IMR-90 (cell line): Measurements from ENCODE around the gene NUB1.

ENCODE experiments used
- CEBPB ChIP-seq: IDR thresholded peaks from 2 replicates; pipeline ENCODE4 v1.6.1; 2012; ENCODE audit warnings: low read depth, low read length, improper control_type of control experiment
- CHD1 ChIP-seq: IDR thresholded peaks from 2 replicates; pipeline ENCODE4 v1.6.1; 2012; ENCODE audit warnings: low read depth, low read length, improper control_type of control experiment
- RAD21 ChIP-seq: IDR thresholded peaks from 2 replicates; pipeline ENCODE4 v1.6.1; 2012; ENCODE audit warnings: low read length, improper control_type of control experiment
- TF ChIP-seq, protein P1 (sequence below): conservative IDR thresholded peaks from 2 replicates; pipeline ENCODE4 v1.5.1; 2012; ENCODE audit warnings: mild to moderate bottlenecking, low read depth, low read length, improper control_type of control experiment

DNA sequence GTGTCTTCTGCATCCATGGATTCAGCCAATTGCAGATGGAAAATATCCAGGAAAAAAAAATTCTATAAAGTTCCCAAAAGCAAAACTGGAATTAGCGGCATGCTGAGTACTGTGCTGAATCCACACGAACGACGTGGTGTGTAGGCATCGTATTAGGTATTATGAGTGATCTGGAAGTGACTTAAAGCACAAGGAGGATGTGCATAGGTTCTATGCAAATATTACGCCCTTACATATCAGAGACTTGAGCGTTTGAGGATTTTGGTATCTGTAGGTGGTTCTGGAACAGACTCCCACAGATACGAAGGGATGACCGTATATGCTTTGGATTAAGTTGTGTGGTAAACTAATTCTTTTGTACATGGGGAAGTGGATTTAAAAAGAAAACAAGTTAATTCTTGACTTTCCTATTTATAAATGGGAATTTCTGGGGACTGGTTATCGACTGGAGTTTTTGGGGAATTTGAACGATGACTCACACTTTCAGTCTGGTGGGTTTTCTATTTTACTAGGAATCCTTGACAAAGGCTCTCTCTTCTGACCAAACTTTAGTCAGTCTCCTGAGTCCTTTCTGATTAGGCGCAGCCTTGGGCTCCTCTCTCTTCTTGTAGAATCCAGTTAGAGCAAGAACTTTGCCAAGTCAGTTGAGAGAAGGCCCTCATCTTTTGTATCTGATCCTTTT lies 5.4 kb upstream of the NUB1 start:
- TF ChIP-seq CEBPB (no peak), CHD1 (no peak), RAD21 (no peak)
- TF ChIP-seq, protein P1, sequence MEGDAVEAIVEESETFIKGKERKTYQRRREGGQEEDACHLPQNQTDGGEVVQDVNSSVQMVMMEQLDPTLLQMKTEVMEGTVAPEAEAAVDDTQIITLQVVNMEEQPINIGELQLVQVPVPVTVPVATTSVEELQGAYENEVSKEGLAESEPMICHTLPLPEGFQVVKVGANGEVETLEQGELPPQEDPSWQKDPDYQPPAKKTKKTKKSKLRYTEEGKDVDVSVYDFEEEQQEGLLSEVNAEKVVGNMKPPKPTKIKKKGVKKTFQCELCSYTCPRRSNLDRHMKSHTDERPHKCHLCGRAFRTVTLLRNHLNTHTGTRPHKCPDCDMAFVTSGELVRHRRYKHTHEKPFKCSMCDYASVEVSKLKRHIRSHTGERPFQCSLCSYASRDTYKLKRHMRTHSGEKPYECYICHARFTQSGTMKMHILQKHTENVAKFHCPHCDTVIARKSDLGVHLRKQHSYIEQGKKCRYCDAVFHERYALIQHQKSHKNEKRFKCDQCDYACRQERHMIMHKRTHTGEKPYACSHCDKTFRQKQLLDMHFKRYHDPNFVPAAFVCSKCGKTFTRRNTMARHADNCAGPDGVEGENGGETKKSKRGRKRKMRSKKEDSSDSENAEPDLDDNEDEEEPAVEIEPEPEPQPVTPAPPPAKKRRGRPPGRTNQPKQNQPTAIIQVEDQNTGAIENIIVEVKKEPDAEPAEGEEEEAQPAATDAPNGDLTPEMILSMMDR, result no peak
